Activated CD8-positive, alpha-beta memory T cell treated with anti-CD3 and anti-CD28 coated beads, Interleukin-2, amount 50 U/mL, for 4 hours (primary cell): Measurements from ENCODE around the gene MYO7B.
"Not testable (repeated sequence)": the region's sequence is repeated elsewhere in the genome, so short reads cannot be mapped to it uniquely, and the experiment has no call there.

Experiments
- DNase-seq: peaks from one replicate; pipeline ENCODE4 v3.0.0-alpha.2; 2020

MYO7B gene

GRCh38 chr2:127552846-127553245, 17.4 kb downstream of the MYO7B start:
- DNase-seq, result no peak

GRCh38 chr2:127558911-127559310, 23.4 kb downstream of the MYO7B start:
- no peak for DNase-seq

GRCh38 chr2:127559454-127559853, 24.0 kb downstream of the MYO7B start:
- no peak for DNase-seq

GRCh38 chr2:127560201-127560930, 24.9 kb downstream of the MYO7B start:
- DNase-seq, result no peak

GRCh38 chr2:127560931-127561280, 25.4 kb downstream of the MYO7B start:
- DNase-seq, result no peak

- no peak for DNase-seq
Observed at GRCh38 chr2:127561371-127561770, 25.9 kb downstream of the MYO7B start.

- DNase-seq, result no peak
Observed at GRCh38 chr2:127562936-127563335, 27.5 kb downstream of the MYO7B start.

- no peak for DNase-seq
Observed at GRCh38 chr2:127563458-127564428, 28.3 kb downstream of the MYO7B start.

GRCh38 chr2:127564429-127565260, 29.2 kb downstream of the MYO7B start:
- no peak for DNase-seq

GRCh38 chr2:127565261-127566138, 30.0 kb downstream of the MYO7B start:
- no peak for DNase-seq

- no peak for DNase-seq
Observed at GRCh38 chr2:127566139-127566417, 30.6 kb downstream of the MYO7B start.

- DNase-seq, result no peak
Observed at GRCh38 chr2:127566576-127566975, 31.1 kb downstream of the MYO7B start.

- DNase-seq, result no peak
Observed at GRCh38 chr2:127567351-127567854, 31.9 kb downstream of the MYO7B start.

GRCh38 chr2:127568128-127568527, 32.6 kb downstream of the MYO7B start:
- DNase-seq, result no peak

GRCh38 chr2:127569666-127570065, 34.2 kb downstream of the MYO7B start:
- DNase-seq, result no peak

GRCh38 chr2:127570282-127571250, 35.1 kb downstream of the MYO7B start:
- no peak for DNase-seq

- DNase-seq, result not testable (repeated sequence)
Observed at GRCh38 chr2:127572352-127572751, 36.9 kb downstream of the MYO7B start.

- no peak for DNase-seq
Observed at GRCh38 chr2:127572841-127573240, 37.4 kb downstream of the MYO7B start.

- DNase-seq, result no peak
Observed at GRCh38 chr2:127573298-127573697, 37.8 kb downstream of the MYO7B start.

- no peak for DNase-seq
Observed at GRCh38 chr2:127573771-127574170, 38.3 kb downstream of the MYO7B start.

GRCh38 chr2:127574656-127575055, 39.2 kb downstream of the MYO7B start:
- no peak for DNase-seq
